IMR-90 (cell line): Measurements from ENCODE around the gene DIP2A. TPM values are rescaled to one million over a fixed set of nuclear protein-coding genes. Genes with fewer than 3 reads are reported as not detected.

Experiments
- ATAC-seq: fragments of 200-7000 bp; cut with Tn5 transposase; 2 replicates; pipeline ENCODE4 v1.9.1; 2020; ENCODE audit warnings: low read depth, mild to moderate bottlenecking, moderate library complexity
- BruUV-seq: library from RNA; stranded (reverse); fragments of 400-500 nt; replicated peaks from 2 replicates; lab custom pipeline; 2021; lab: Mats Ljungman, UMichigan
- CTCF ChIA-PET: fragments of 300-600 bp; formaldehyde crosslinking; extraction: SDS; loops from one replicate; lab custom pipeline; 2021; ENCODE audit warnings: antibody characterized with exemption; lab: Yijun Ruan, JAX
- POLR2A ChIA-PET: fragments of 300-600 bp; sonication (Branson Sonifier 250); formaldehyde crosslinking; loops from one replicate; lab custom pipeline; 2022; ENCODE audit warnings: antibody characterized with exemption; ENCODE audit not compliant: unreplicated experiment; lab: Charles Lee
- DNase-seq: peaks from one replicate; pipeline ENCODE4 v3.0.0; 2013
- H2AFZ ChIP-seq: replicated peaks from 2 replicates; pipeline ENCODE3; 2013; ENCODE audit warnings: low read length, mild to moderate bottlenecking; ENCODE audit not compliant: poor library complexity
- H2AK5ac ChIP-seq: 2 replicates; pipeline ENCODE4 v1.6.1; 2013; ENCODE audit warnings: low read depth, low read length, inconsistent platforms
- H2AK9ac ChIP-seq: replicated peaks from 2 replicates; pipeline ENCODE3; 2013; ENCODE audit warnings: mild to moderate bottlenecking, low read depth, low read length, moderate library complexity; ENCODE audit not compliant: poor library complexity
- H2BK120ac ChIP-seq: 2 replicates; pipeline ENCODE4 v1.6.1; 2013; ENCODE audit warnings: low read depth, low read length, inconsistent platforms
- H2BK15ac ChIP-seq: 3 replicates; pipeline ENCODE4 v1.6.1; 2013; ENCODE audit warnings: low read depth, low read length, inconsistent platforms
- H2BK20ac ChIP-seq: 2 replicates; pipeline ENCODE4 v1.6.1; 2013; ENCODE audit warnings: low read depth, mild to moderate bottlenecking, inconsistent platforms, low read length, moderate library complexity
- H2BK5ac ChIP-seq: 2 replicates; pipeline ENCODE4 v1.6.1; 2013; ENCODE audit warnings: mild to moderate bottlenecking, low read depth, low read length, inconsistent platforms; ENCODE audit not compliant: poor library complexity, severe bottlenecking
- H3K14ac ChIP-seq: replicated peaks from 2 replicates; pipeline ENCODE4 v1.6.1; 2013; ENCODE audit warnings: low read depth, low read length, inconsistent platforms
- H3K18ac ChIP-seq: 2 replicates; pipeline ENCODE4 v1.6.1; 2013; ENCODE audit warnings: low read depth, low read length, control low read depth
- H3K23ac ChIP-seq: 2 replicates; pipeline ENCODE4 v1.6.1; 2013; ENCODE audit warnings: low read depth, low read length, inconsistent platforms
- H3K27ac ChIP-seq: 2 replicates; pipeline ENCODE4 v1.5.1; 2013; ENCODE audit warnings: mild to moderate bottlenecking, control low read depth, low read length; ENCODE audit not compliant: insufficient read depth
- H3K27me3 ChIP-seq: 2 replicates; pipeline ENCODE4 v1.6.1; 2013; ENCODE audit warnings: low read length; ENCODE audit not compliant: control insufficient read depth, insufficient read depth
- H3K36me3 ChIP-seq: 2 replicates; pipeline ENCODE4 v1.6.1; 2013; ENCODE audit warnings: low read length, mixed read lengths; ENCODE audit not compliant: control insufficient read depth, insufficient read depth
- H3K4ac ChIP-seq: 2 replicates; pipeline ENCODE4 v1.6.1; 2013; ENCODE audit warnings: low read depth, low read length, inconsistent platforms
- H3K4me1 ChIP-seq: 2 replicates; pipeline ENCODE4 v1.6.1; 2013; ENCODE audit warnings: low read length, mixed read lengths; ENCODE audit not compliant: control insufficient read depth, insufficient read depth
- H3K4me2 ChIP-seq: 2 replicates; pipeline ENCODE4 v1.6.1; 2013; ENCODE audit warnings: low read depth, mild to moderate bottlenecking, control low read depth, low read length, moderate library complexity
- H3K4me3 ChIP-seq: 2 replicates; pipeline ENCODE4 v1.5.1; 2013; ENCODE audit warnings: low read depth, mild to moderate bottlenecking, control low read depth, low read length, moderate library complexity; ENCODE audit not compliant: insufficient read depth
- H3K56ac ChIP-seq: 2 replicates; pipeline ENCODE4 v1.6.1; 2013; ENCODE audit warnings: low read length, inconsistent platforms; ENCODE audit not compliant: insufficient read depth; ENCODE audit errors: extremely low read depth
- H3K79me1 ChIP-seq, 2 experiments: 2 replicates each; pipeline ENCODE4 v1.6.1; 2013; ENCODE audit warnings: low read length in 2 of 2, inconsistent platforms in 1 of 2, low read depth in 1 of 2
- H3K9ac ChIP-seq: 2 replicates; pipeline ENCODE4 v1.6.1; 2013; ENCODE audit warnings: low read depth, low read length, control low read depth
- H3K9me1 ChIP-seq: 2 replicates; pipeline ENCODE4 v1.6.1; 2013; ENCODE audit warnings: low read length, inconsistent platforms; ENCODE audit not compliant: insufficient read depth
- H3K9me3 ChIP-seq: 2 replicates; pipeline ENCODE4 v1.6.1; 2013; ENCODE audit warnings: low read length; ENCODE audit not compliant: control insufficient read depth, insufficient read depth
- H4K20me1 ChIP-seq: 2 replicates; pipeline ENCODE4 v1.6.1; 2013; ENCODE audit warnings: low read length, inconsistent platforms; ENCODE audit not compliant: insufficient read depth
- H4K5ac ChIP-seq: 2 replicates; pipeline ENCODE4 v1.6.1; 2013; ENCODE audit warnings: mild to moderate bottlenecking, low read depth, low read length, control low read depth
- H4K8ac ChIP-seq, 2 experiments: 2 replicates each; pipeline ENCODE4 v1.6.1; 2013; ENCODE audit warnings: low read depth in 2 of 2, low read length in 2 of 2, control low read depth in 1 of 2, inconsistent platforms in 1 of 2
- H4K91ac ChIP-seq: 2 replicates; pipeline ENCODE4 v1.6.1; 2013; ENCODE audit warnings: low read depth, low read length, inconsistent platforms; ENCODE audit not compliant: insufficient read depth
- BHLHE40 ChIP-seq: fragments of 150-350 bp; IDR thresholded peaks from 2 replicates; pipeline ENCODE4 v1.6.1; 2016; ENCODE audit warnings: mild to moderate bottlenecking, low read depth, low read length
- CEBPB ChIP-seq: IDR thresholded peaks from 2 replicates; pipeline ENCODE4 v1.6.1; 2012; ENCODE audit warnings: low read depth, low read length, improper control_type of control experiment
- MXI1 ChIP-seq: IDR thresholded peaks from 2 replicates; pipeline ENCODE4 v1.6.1; 2012; ENCODE audit warnings: low read depth, mild to moderate bottlenecking, low read length, moderate library complexity, borderline replicate concordance
- POLR2A ChIP-seq: IDR thresholded peaks from 2 replicates; pipeline ENCODE4 v1.6.1; 2012; ENCODE audit warnings: mild to moderate bottlenecking, low read depth, low read length
- RAD21 ChIP-seq: IDR thresholded peaks from 2 replicates; pipeline ENCODE4 v1.6.1; 2012; ENCODE audit warnings: low read length, improper control_type of control experiment
- SMC3 ChIP-seq: fragments of 150-350 bp; IDR thresholded peaks from 2 replicates; pipeline ENCODE4 v1.6.1; 2016; ENCODE audit warnings: low read depth, mild to moderate bottlenecking, antibody characterized with exemption, low read length, moderate library complexity
- WGBS, 2 experiments: methylation state at CpG; one replicate each; pipeline versions ENCODE4 v1.1.5 to v1.1.7; 2013; ENCODE audit warnings: missing lambda C conversion rate in 2 of 2; ENCODE audit not compliant: insufficient read length in 1 of 2; ENCODE audit errors: extremely low coverage in 2 of 2; 5-methylcytosine and 5-hydroxymethylcytosine counted together
- dilution Hi-C: fragments of 300-500 bp; cut with HindIII; formaldehyde crosslinking; loops from one replicate; pipeline ENCODE4 v1.14.3; 2018; ENCODE audit warnings: low sequenced_read_pairs; ENCODE audit not compliant: unreplicated experiment
- in situ Hi-C: fragments of 300-500 bp; cut with MboI; formaldehyde crosslinking; loops from 3 replicates; pipeline ENCODE4 v1.14.3; 2019; ENCODE audit warnings: low sequenced_read_pairs, inconsistent platforms, mixed read lengths
- intact Hi-C: fragments of 100-400 bp; cut with micrococcal nuclease; formaldehyde crosslinking; loops from 2 replicates; pipeline ENCODE4 v1.10.0; 2022
- polyA plus RNA-seq, 3 experiments: library from polyadenylated mRNA; depleted of rRNA; stranded (reverse); fragments of >200 nt; gene quantifications; 2 replicates each; pipeline ENCODE4 v1.2.3, GENCODE V29; 2012; ENCODE audit warnings: low replicate concordance in 1 of 3
- total RNA-seq: library from RNA; depleted of rRNA; stranded (reverse); fragments of >200 nt; gene quantifications from 2 replicates; pipeline ENCODE4 v1.2.3, GENCODE V29; 2012

Gene DIP2A
- total and polyA plus RNA-seq, 2 of the 4 experiments (the other 2 are of a cell fraction): 17.9 to 24.3 TPM

DNA sequence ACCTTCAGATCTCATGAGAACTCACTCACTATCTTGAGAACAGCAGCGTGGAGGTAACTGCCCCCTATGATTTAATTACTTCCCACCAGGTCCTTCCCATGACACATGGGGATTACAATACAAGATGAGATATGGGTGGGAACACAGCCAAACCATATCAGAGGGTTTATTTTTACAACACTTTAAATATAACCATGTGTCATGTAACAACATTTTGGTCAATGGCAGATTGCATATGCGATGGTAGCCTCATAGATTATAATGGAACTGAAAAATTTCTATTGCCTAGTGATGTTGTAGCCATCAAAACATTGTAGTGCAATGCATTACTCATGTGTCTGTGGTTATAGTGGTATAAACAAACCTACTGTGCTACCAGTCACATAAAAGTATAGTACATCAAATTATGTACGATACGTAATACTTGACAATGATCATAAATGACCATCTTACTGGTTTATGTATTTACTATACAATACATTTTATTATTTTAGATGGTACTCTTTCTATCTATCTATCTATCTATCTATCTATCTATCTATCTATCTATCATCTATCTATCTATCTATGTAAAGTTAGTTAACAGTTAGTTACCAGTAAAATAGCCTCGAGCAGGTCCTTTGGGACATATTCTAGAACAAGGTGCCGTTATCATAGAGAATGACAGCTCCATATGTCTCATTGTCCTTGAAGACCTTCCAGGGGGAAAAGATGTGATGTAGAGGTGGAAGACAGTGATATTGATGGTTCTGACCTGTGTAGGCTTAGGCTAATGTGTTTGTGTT lies 158.8 kb downstream of the DIP2A start:
- no TSS peak for BruUV-seq
- no peak overlapping the region for H3K27ac ChIP-seq
- in situ Hi-C loops (no loop called here), intact Hi-C loops (no loop called here), dilution Hi-C loops (no loop called here)
- H4K5ac ChIP-seq: no peak overlapping the region
- H2AK9ac ChIP-seq: no peak overlapping the region
- H3K4me3 ChIP-seq: no peak overlapping the region
- no peak overlapping the region for H2AFZ ChIP-seq
- peaks cover 6% of the 10 kb centered on the region for H3K9me3 ChIP-seq
- no peak overlapping the region for H3K23ac ChIP-seq
- WGBS, 2 experiments: no CpG with 5 or more reads among the region's 6 CpGs
- H3K4ac ChIP-seq: no peak overlapping the region
- no peak overlapping the region for H2BK20ac ChIP-seq
- DNase-seq (peak; percentile 60), ATAC-seq (no peak)
- H3K9me1 ChIP-seq: no peaks in the 10 kb centered on the region
- H3K4me2 ChIP-seq: no peak overlapping the region
- H2BK15ac ChIP-seq: no peak overlapping the region
- no peaks in the 10 kb centered on the region; the same call in 1 of the 2 replicates for H4K20me1 ChIP-seq
- ChIA-PET CTCF (no interaction called here), POLR2A (interaction anchor here (1.2 kb wide), 1 partner anchor 18 kb away, joined by 3 read pairs; the partner anchor contains the start of gene PRMT2)
- no peak for TF ChIP-seq SMC3
- TF ChIP-seq BHLHE40: no peak
- peak; percentile 32; the same call in 1 of the 2 replicates for TF ChIP-seq CEBPB
- no peak for TF ChIP-seq RAD21
- TF ChIP-seq MXI1: no peak
- TF ChIP-seq POLR2A: no peak
- H4K8ac ChIP-seq: no peak overlapping the region
- no peaks in the 10 kb centered on the region; the same call in 1 of the 2 replicates for H3K27me3 ChIP-seq
- no peak overlapping the region for H3K56ac ChIP-seq
- no peak overlapping the region for H3K18ac ChIP-seq
- H2AK5ac ChIP-seq: no peak overlapping the region
- H2BK5ac ChIP-seq: no peak overlapping the region
- H3K9ac ChIP-seq: no peak overlapping the region
- peaks cover 1% of the 10 kb centered on the region; the same call in 1 of the 2 replicates for H3K4me1 ChIP-seq
- H4K91ac ChIP-seq: no peak overlapping the region
- H3K36me3 ChIP-seq: no peaks in the 10 kb centered on the region
- no peak overlapping the region for H2BK120ac ChIP-seq
- H3K79me1 ChIP-seq: no peaks in the 10 kb centered on the region
- no peak overlapping the region for H3K14ac ChIP-seq
